Measurements from ENCODE around the gene LAMC3.
"Not testable (repeated sequence)": the region's sequence is repeated elsewhere in the genome, so short reads cannot be mapped to it uniquely, and the experiment has no call there.

The LAMC3 gene

GRCh38 chr9:131032384-131032783, 23.4 kb downstream of the LAMC3 start:
- H3K4me2 ChIP-seq = no peak overlapping the region
- peaks cover 99% of the 10 kb centered on the region for H3K27me3 ChIP-seq (ENCODE audit: insufficient read depth, low read depth)
- H3K4me1 ChIP-seq (ENCODE audit: low read depth, poor library complexity, severe bottlenecking) = no peaks in the 10 kb centered on the region
- H3K36me3 ChIP-seq (ENCODE audit: insufficient read depth) = no peaks in the 10 kb centered on the region
- no peaks in the 10 kb centered on the region for H3K79me2 ChIP-seq (ENCODE audit: insufficient read depth, low read depth)
- no peaks in the 10 kb centered on the region for H4K20me1 ChIP-seq (ENCODE audit: insufficient read depth)
- TF ChIP-seq CTCF (conservative IDR thresholded peaks at IDR 0.05; ENCODE audit: low read depth, low read length) = no peak
- no peak overlapping the region for H3K27ac ChIP-seq
- H3K4me3 ChIP-seq (IDR thresholded peaks at IDR 0.05; ENCODE audit: insufficient read depth, low read depth, low read length) = no peak overlapping the region
- H2AFZ ChIP-seq (ENCODE audit: low read depth) = no peak overlapping the region
- H3K9ac ChIP-seq = no peak overlapping the region

DNA sequence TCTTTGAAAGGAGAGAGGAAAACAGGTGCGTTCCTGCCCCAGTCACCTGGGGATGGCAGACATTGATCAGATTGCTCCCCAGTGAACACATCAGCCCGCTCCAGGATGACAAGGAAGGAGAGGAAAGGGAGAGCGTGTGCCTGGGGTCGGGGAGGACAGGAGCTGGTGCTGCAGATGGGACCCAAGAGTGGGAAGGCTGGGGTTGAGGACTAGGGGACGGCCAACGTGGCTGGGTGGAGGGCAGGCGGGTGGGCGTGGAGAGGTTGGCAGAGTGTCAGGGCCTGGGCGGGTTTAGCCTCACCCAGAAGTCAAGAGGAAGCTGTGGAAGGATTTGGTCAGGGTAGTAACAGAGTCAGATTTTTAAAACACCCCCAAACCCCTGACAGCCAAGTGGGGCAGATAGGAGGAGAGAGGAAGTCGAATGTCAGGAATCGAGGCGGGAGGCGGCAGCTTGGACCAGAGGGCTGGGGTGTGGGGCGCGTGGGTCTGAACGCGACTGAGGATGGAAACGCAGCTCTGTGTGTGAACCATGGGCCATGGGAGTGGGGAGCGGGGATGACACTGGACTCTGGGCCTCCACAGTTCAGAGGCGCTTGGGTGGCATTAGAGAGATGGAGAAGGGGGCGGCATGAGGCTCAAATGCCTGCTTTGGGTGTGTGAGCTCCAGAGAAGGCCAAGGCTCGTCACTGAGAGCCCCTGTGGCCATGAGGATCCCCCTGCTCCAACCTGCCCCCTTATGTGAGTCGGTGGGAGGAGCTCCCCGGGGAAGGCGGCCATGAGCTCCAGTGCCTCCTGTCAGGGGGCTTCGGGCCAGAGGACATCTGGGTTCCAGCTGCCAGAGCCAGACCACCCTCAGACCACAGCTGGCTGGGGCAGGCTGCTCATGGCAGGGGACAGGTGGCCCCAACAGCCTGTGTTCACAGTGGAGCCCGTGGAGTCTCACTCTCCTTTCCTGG, 24.6 kb downstream of the LAMC3 start:
- no peak overlapping the region for H3K27ac ChIP-seq
- TF ChIP-seq CTCF (conservative IDR thresholded peaks at IDR 0.05; ENCODE audit: low read depth, low read length) = no peak
- H2AFZ ChIP-seq (ENCODE audit: low read depth) = no peak overlapping the region
- H3K4me3 ChIP-seq (IDR thresholded peaks at IDR 0.05; ENCODE audit: insufficient read depth, low read depth, low read length) = no peak overlapping the region
- H3K79me2 ChIP-seq (ENCODE audit: insufficient read depth, low read depth) = no peaks in the 10 kb centered on the region
- no peaks in the 10 kb centered on the region for H3K36me3 ChIP-seq (ENCODE audit: insufficient read depth)
- H3K9ac ChIP-seq = no peak overlapping the region
- H3K27me3 ChIP-seq (ENCODE audit: insufficient read depth, low read depth) = peaks cover 99% of the 10 kb centered on the region
- H4K20me1 ChIP-seq (ENCODE audit: insufficient read depth) = no peaks in the 10 kb centered on the region
- H3K4me1 ChIP-seq (ENCODE audit: low read depth, poor library complexity, severe bottlenecking) = no peaks in the 10 kb centered on the region
- H3K4me2 ChIP-seq = no peak overlapping the region

GRCh38 chr9:131034268-131034667, 25.3 kb downstream of the LAMC3 start:
- Histone ChIP-seq H3K9ac (no peak overlapping the region), H3K4me1 (ENCODE audit: low read depth, poor library complexity, severe bottlenecking) (no peaks in the 10 kb centered on the region), H4K20me1 (ENCODE audit: insufficient read depth) (no peaks in the 10 kb centered on the region), H3K27me3 (ENCODE audit: insufficient read depth, low read depth) (peaks cover 99% of the 10 kb centered on the region), H3K4me2 (no peak overlapping the region), H3K27ac (no peak overlapping the region), H3K79me2 (ENCODE audit: insufficient read depth, low read depth) (no peaks in the 10 kb centered on the region), H3K36me3 (ENCODE audit: insufficient read depth) (no peaks in the 10 kb centered on the region), H2AFZ (ENCODE audit: low read depth) (no peak overlapping the region), H3K4me3 (IDR thresholded peaks at IDR 0.05; ENCODE audit: insufficient read depth, low read depth, low read length) (no peak overlapping the region)
- no peak for TF ChIP-seq CTCF (conservative IDR thresholded peaks at IDR 0.05; ENCODE audit: low read depth, low read length)

DNA sequence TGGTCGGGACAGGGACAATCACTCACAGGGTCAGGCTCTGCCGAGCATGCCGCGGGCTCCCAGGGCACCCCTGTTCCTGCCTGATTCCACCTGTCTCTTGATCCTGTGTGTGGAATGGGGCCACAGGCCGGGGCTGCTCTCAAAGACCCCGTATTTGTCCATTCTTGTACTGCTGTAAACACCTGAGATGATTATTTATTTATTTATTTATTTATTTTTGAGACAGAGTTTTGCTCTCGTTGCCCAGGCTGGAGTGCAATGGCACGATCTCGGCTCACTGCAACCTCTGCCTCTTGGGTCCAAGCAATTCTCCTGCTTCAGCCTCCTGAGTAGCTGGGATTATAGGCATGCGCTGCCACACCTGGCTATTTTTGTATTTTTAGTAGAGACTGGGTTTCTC, 25.8 kb downstream of the LAMC3 start:
- not testable (repeated sequence) for H3K4me1 ChIP-seq (ENCODE audit: low read depth, poor library complexity, severe bottlenecking); H3K27ac ChIP-seq; H2AFZ ChIP-seq (ENCODE audit: low read depth); H3K36me3 ChIP-seq (ENCODE audit: insufficient read depth); H3K9ac ChIP-seq; H3K79me2 ChIP-seq (ENCODE audit: insufficient read depth, low read depth); H4K20me1 ChIP-seq (ENCODE audit: insufficient read depth); H3K4me3 ChIP-seq (IDR thresholded peaks at IDR 0.05; ENCODE audit: insufficient read depth, low read depth, low read length); H3K4me2 ChIP-seq
- peaks cover 99% of the 10 kb centered on the region for H3K27me3 ChIP-seq (ENCODE audit: insufficient read depth, low read depth)

- H4K20me1 ChIP-seq (ENCODE audit: insufficient read depth) = no peaks in the 10 kb centered on the region
- H3K27ac ChIP-seq = no peak overlapping the region
- H3K79me2 ChIP-seq (ENCODE audit: insufficient read depth, low read depth) = no peaks in the 10 kb centered on the region
- no peaks in the 10 kb centered on the region for H3K4me1 ChIP-seq (ENCODE audit: low read depth, poor library complexity, severe bottlenecking)
- H3K36me3 ChIP-seq (ENCODE audit: insufficient read depth) = no peaks in the 10 kb centered on the region
- H3K4me2 ChIP-seq = no peak overlapping the region
- TF ChIP-seq CTCF (conservative IDR thresholded peaks at IDR 0.05; ENCODE audit: low read depth, low read length) = no peak
- peaks cover 99% of the 10 kb centered on the region for H3K27me3 ChIP-seq (ENCODE audit: insufficient read depth, low read depth)
- H2AFZ ChIP-seq (ENCODE audit: low read depth) = no peak overlapping the region
- no peak overlapping the region for H3K9ac ChIP-seq
- H3K4me3 ChIP-seq (IDR thresholded peaks at IDR 0.05; ENCODE audit: insufficient read depth, low read depth, low read length) = no peak overlapping the region
These were observed 26.6 kb downstream of the LAMC3 start for GRCh38 chr9:131035548-131035947.

All from KMS-11 (cell line).